WTC11 (cell line): Measurements from ENCODE around the gene MAP1LC3C. TPM values are rescaled to one million over a fixed set of nuclear protein-coding genes. Genes with fewer than 3 reads are reported as not detected.

ENCODE experiments used
- ATAC-seq: fragments of 200-7000 bp; cut with Tn5 transposase; 2 replicates; pipeline ENCODE4 v1.10.0; 2021; ENCODE audit warnings: mild to moderate bottlenecking, moderate library complexity
- CTCF ChIA-PET: fragments of 300-600 bp; sonication (Branson Sonifier 250); formaldehyde crosslinking; loops from one replicate; lab custom pipeline; 2021; ENCODE audit warnings: antibody characterized with exemption; lab: Charles Lee
- POLR2A ChIA-PET: fragments of 350-600 bp; sonication (Branson Sonifier 250); formaldehyde crosslinking; loops from one replicate; lab custom pipeline; 2021; ENCODE audit warnings: antibody characterized with exemption; lab: Charles Lee
- DNase-seq: peaks from one replicate; pipeline ENCODE4 v3.0.0; 2021; ENCODE audit warnings: low spot score
- H3K27ac Mint-ChIP-seq: 2 replicates; pipeline ENCODE4 v1.8.0; 2021; ENCODE audit warnings: mixed read lengths
- H3K27me3 Mint-ChIP-seq: 2 replicates; pipeline ENCODE4 v1.8.0; 2021; ENCODE audit warnings: low read depth, mild to moderate bottlenecking, moderate library complexity, mixed read lengths
- H3K36me3 Mint-ChIP-seq: 2 replicates; pipeline ENCODE4 v1.8.0; 2021; ENCODE audit warnings: mixed read lengths
- H3K4me1 Mint-ChIP-seq: 2 replicates; pipeline ENCODE4 v1.8.0; 2022; ENCODE audit warnings: mixed read lengths
- H3K4me3 Mint-ChIP-seq: 2 replicates; pipeline ENCODE4 v1.8.0; 2021; ENCODE audit warnings: mild to moderate bottlenecking, moderate library complexity, mixed read lengths
- H3K9me3 Mint-ChIP-seq: 2 replicates; pipeline ENCODE4 v1.8.0; 2021; ENCODE audit warnings: mixed read lengths
- ARID4B ChIP-seq: sonication (generic); formaldehyde crosslinking; IDR thresholded peaks from 2 replicates; pipeline ENCODE4 v1.8.0; 2023; ENCODE audit warnings: missing genetic modification reagents, mild to moderate bottlenecking, borderline replicate concordance
- CREB1 ChIP-seq: sonication (generic); formaldehyde crosslinking; IDR thresholded peaks from 2 replicates; pipeline ENCODE4 v1.8.0; 2023; ENCODE audit warnings: mild to moderate bottlenecking, missing genetic modification reagents
- CREM ChIP-seq: sonication (generic); formaldehyde crosslinking; IDR thresholded peaks from 2 replicates; pipeline ENCODE4 v1.8.1; 2022; ENCODE audit warnings: mild to moderate bottlenecking, missing genetic modification reagents, moderate library complexity
- E2F5 ChIP-seq: sonication (generic); formaldehyde crosslinking; IDR thresholded peaks from 2 replicates; pipeline ENCODE4 v1.8.1; 2022; ENCODE audit warnings: mild to moderate bottlenecking, moderate library complexity, missing genetic modification reagents
- ELF4 ChIP-seq: sonication (generic); formaldehyde crosslinking; IDR thresholded peaks from 2 replicates; pipeline ENCODE4 v1.8.1; 2022; ENCODE audit warnings: low read depth, mild to moderate bottlenecking, moderate library complexity, missing genetic modification reagents
- GTF2I ChIP-seq: fragments of 250-450 bp; sonication (Bioruptor Pico); conservative IDR thresholded peaks from 2 replicates; pipeline ENCODE4 v1.4.0; 2021; ENCODE audit warnings: mild to moderate bottlenecking
- IRF1 ChIP-seq: sonication (generic); formaldehyde crosslinking; IDR thresholded peaks from 2 replicates; pipeline ENCODE4 v1.8.0; 2023; ENCODE audit warnings: missing genetic modification reagents
- JUN ChIP-seq: sonication (generic); formaldehyde crosslinking; IDR thresholded peaks from 2 replicates; pipeline ENCODE4 v1.8.0; 2023; ENCODE audit warnings: mild to moderate bottlenecking, missing genetic modification reagents
- KAT7 ChIP-seq: sonication (generic); formaldehyde crosslinking; IDR thresholded peaks from 2 replicates; pipeline ENCODE4 v1.8.1; 2023; ENCODE audit warnings: missing genetic modification reagents, mild to moderate bottlenecking, borderline replicate concordance
- MYBL2 ChIP-seq: sonication (generic); formaldehyde crosslinking; IDR thresholded peaks from 2 replicates; pipeline ENCODE4 v1.8.1; 2023; ENCODE audit warnings: mild to moderate bottlenecking, moderate library complexity, missing genetic modification reagents
- NR1H2 ChIP-seq: sonication (generic); formaldehyde crosslinking; IDR thresholded peaks from 2 replicates; pipeline ENCODE4 v1.9.0; 2021; ENCODE audit warnings: mild to moderate bottlenecking, moderate library complexity, missing genetic modification reagents
- OVOL2 ChIP-seq: fragments of 250-450 bp; sonication (Bioruptor Pico); IDR thresholded peaks from 2 replicates; pipeline ENCODE4 v1.9.0; 2021; ENCODE audit warnings: mild to moderate bottlenecking, borderline replicate concordance
- RORB ChIP-seq: fragments of 250-450 bp; sonication (Bioruptor Pico); IDR thresholded peaks from 2 replicates; pipeline ENCODE4 v1.9.0; 2021; ENCODE audit warnings: mild to moderate bottlenecking
- SMAD3 ChIP-seq: sonication (generic); formaldehyde crosslinking; IDR thresholded peaks from 2 replicates; pipeline ENCODE4 v1.8.0; 2022; ENCODE audit warnings: missing genetic modification reagents, mild to moderate bottlenecking, borderline replicate concordance
- SMAD4 ChIP-seq: sonication (generic); formaldehyde crosslinking; IDR thresholded peaks from 2 replicates; pipeline ENCODE4 v1.8.0; 2022; ENCODE audit warnings: mild to moderate bottlenecking, missing genetic modification reagents
- SOX15 ChIP-seq: fragments of 250-450 bp; sonication (Bioruptor Pico); IDR thresholded peaks from 2 replicates; pipeline ENCODE4 v1.9.0; 2021; ENCODE audit warnings: mild to moderate bottlenecking
- TEAD1 ChIP-seq: sonication (generic); formaldehyde crosslinking; IDR thresholded peaks from 2 replicates; pipeline ENCODE4 v1.8.0; 2022; ENCODE audit warnings: mild to moderate bottlenecking, missing genetic modification reagents
- ZBTB21 ChIP-seq: sonication (generic); formaldehyde crosslinking; IDR thresholded peaks from 2 replicates; pipeline ENCODE4 v1.8.1; 2023; ENCODE audit warnings: mild to moderate bottlenecking, missing genetic modification reagents, borderline replicate concordance
- ZNF263 ChIP-seq: sonication (generic); formaldehyde crosslinking; IDR thresholded peaks from 2 replicates; pipeline ENCODE4 v1.8.1; 2022; ENCODE audit warnings: low read depth, mild to moderate bottlenecking, moderate library complexity, missing genetic modification reagents
- ZNF317 ChIP-seq: sonication (generic); formaldehyde crosslinking; IDR thresholded peaks from 2 replicates; pipeline ENCODE4 v1.8.1; 2023; ENCODE audit warnings: low read depth, mild to moderate bottlenecking, moderate library complexity, missing genetic modification reagents, borderline replicate concordance
- ZNF416 ChIP-seq: fragments of 250-450 bp; sonication (Bioruptor Pico); IDR thresholded peaks from 2 replicates; pipeline ENCODE4 v1.9.0; 2021; ENCODE audit warnings: mild to moderate bottlenecking, inconsistent platforms
- ZNF423 ChIP-seq: fragments of 250-450 bp; sonication (Bioruptor Pico); IDR thresholded peaks from 2 replicates; pipeline ENCODE4 v2.1.2; 2022; ENCODE audit warnings: mild to moderate bottlenecking, moderate library complexity
- ZNF512 ChIP-seq: sonication (generic); formaldehyde crosslinking; IDR thresholded peaks from 2 replicates; pipeline ENCODE4 v1.8.1; 2022; ENCODE audit warnings: missing genetic modification reagents, borderline replicate concordance
- ZSCAN18 ChIP-seq: fragments of 250-450 bp; sonication (Bioruptor Pico); IDR thresholded peaks from 2 replicates; pipeline ENCODE4 v2.1.2; 2022; ENCODE audit warnings: mild to moderate bottlenecking, moderate library complexity
- total RNA-seq: library from RNA; stranded (reverse); gene quantifications from 3 replicates; pipeline ENCODE4 v1.2.3, GENCODE V29; 2021

MAP1LC3C gene
- total RNA-seq, 1 experiment from 2014 or later = 1.5 TPM

GRCh38 chr1:241999026-241999425, at the start of gene MAP1LC3C (continued):
- TF ChIP-seq ZNF263 (no peak), ZBTB21 (CRISPR knock-in tag) (no peak)

- Mint-ChIP-seq H3K9me3 (peaks cover 16% of the 10 kb centered on the region), H3K36me3 (peaks cover 14% of the 10 kb centered on the region), H3K4me3 (no peak overlapping the region), H3K27ac (no peak overlapping the region), H3K27me3 (no peaks in the 10 kb centered on the region), H3K4me1 (peaks cover 7% of the 10 kb centered on the region)
- no peak for TF ChIP-seq NR1H2 (CRISPR knock-in tag)
- no peak for TF ChIP-seq ZNF317
- TF ChIP-seq SMAD3 (CRISPR knock-in tag) = no peak
- no peak for TF ChIP-seq MYBL2 (CRISPR knock-in tag)
- no peak for TF ChIP-seq CREB1
- no peak for TF ChIP-seq ZSCAN18
- TF ChIP-seq RORB (CRISPR knock-in tag) = no peak
- TF ChIP-seq SMAD4 (CRISPR knock-in tag) = no peak
- no peak for TF ChIP-seq ARID4B (CRISPR knock-in tag)
- no peak for TF ChIP-seq E2F5 (CRISPR knock-in tag)
- TF ChIP-seq GTF2I (CRISPR knock-in tag) = no peak
- no peak for TF ChIP-seq JUN (CRISPR knock-in tag)
- TF ChIP-seq OVOL2 = no peak
- TF ChIP-seq CREM (CRISPR knock-in tag) = no peak
- no peak for TF ChIP-seq SOX15 (CRISPR knock-in tag)
- TF ChIP-seq TEAD1 = no peak
- DNase-seq (no peak), ATAC-seq (no peak)
- CTCF ChIA-PET = no interaction called here
- POLR2A ChIA-PET = no interaction called here
Observed at GRCh38 chr1:242043165-242043564, 44.3 kb upstream of the MAP1LC3C start.

GRCh38 chr1:242034392-242034791, 35.5 kb upstream of the MAP1LC3C start:
- Mint-ChIP-seq H3K9me3 (peaks cover 10% of the 10 kb centered on the region), H3K27me3 (no peaks in the 10 kb centered on the region), H3K4me1 (no peaks in the 10 kb centered on the region), H3K36me3 (peaks cover 3% of the 10 kb centered on the region; the same call in 1 of the 2 replicates), H3K4me3 (no peak overlapping the region), H3K27ac (no peak overlapping the region)
- CTCF ChIA-PET = no interaction called here
- ATAC-seq (no peak), DNase-seq (no peak)
- POLR2A ChIA-PET = no interaction called here
- no peak for TF ChIP-seq E2F5 (CRISPR knock-in tag)
- no peak for TF ChIP-seq ELF4 (CRISPR knock-in tag)
- TF ChIP-seq IRF1 (CRISPR knock-in tag) = no peak
- no peak for TF ChIP-seq ZNF423 (CRISPR knock-in tag)
- TF ChIP-seq ZSCAN18 = no peak
- TF ChIP-seq ZNF416 (CRISPR knock-in tag) = no peak
- no peak for TF ChIP-seq SOX15 (CRISPR knock-in tag)
- TF ChIP-seq ZNF512 (CRISPR knock-in tag) = no peak
- no peak for TF ChIP-seq SMAD4 (CRISPR knock-in tag)
- TF ChIP-seq KAT7 (CRISPR knock-in tag) = no peak
